Measurements from ENCODE around the gene ADAP1. TPM values are rescaled to one million over a fixed set of nuclear protein-coding genes. Genes with fewer than 3 reads are reported as not detected.

Gene ADAP1
- total and polyA plus RNA-seq, 4 donors: 30.8 to 116 (median 79.0) TPM

DNA sequence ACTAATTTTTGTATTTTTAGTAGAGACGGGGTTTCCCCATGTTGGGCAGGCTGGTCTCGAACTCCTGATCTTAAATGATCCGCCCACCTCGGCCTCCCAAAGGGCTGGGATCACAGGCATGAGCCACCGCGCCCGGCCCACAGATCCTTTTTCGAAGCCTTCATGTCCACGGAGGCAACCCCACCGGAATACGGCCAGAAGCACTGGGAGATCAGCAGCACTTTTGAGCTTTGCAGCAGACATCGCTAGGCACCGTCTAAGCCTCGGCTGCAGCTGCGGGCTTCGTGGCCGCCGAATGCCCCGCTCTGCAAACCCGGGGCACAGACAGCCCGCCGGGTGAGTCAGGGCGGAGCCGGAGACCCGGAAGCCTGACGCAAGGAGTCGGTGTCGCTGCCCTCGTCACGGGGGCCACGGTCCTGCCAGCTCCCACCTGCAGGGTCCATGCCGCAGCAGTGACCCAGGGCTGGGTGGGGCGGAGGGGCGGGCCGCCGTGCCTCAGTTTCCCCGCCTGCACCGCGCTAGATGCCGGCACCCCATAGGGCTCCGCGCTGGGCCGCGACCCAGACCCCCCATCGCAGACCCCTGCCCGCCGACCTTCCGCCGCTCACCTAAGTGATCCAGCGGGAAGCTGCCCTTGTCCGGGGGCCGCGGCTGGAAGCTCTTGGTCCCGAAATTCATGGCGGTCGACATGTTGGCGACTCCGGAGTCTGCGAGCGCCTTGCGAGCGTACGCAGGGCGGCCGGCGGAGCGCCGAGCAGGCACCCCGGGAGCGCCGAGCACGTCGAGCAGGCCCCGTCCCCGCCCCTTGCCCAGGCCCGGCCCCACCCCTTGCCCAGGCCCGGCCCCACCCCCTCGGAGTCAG is 20.6 kb upstream of the ADAP1 start, which contains the start of gene COX19:
Gene COX19, minus strand, starts transcription at position 730 of the 862 bp plus-strand sequence. Its CDS starts 40 bp downstream, at position 690.
- Histone ChIP-seq H3K27ac (ENCODE audit: low read depth, low read length) (peak within 1 kb of the TSS; percentile 89), H3K36me3 (ENCODE audit: control insufficient read depth, insufficient read depth, low read length) (peaks cover 18% of the 10 kb centered on the region), H3K9me3 (ENCODE audit: control insufficient read depth, insufficient read depth, low read length) (no peaks in the 10 kb centered on the region), H3K27me3 (ENCODE audit: control insufficient read depth, insufficient read depth, low read length) (no peaks in the 10 kb centered on the region), H3K4me3 (ENCODE audit: low read depth, low read length) (peak within 1 kb of the TSS; percentile 79), H3K4me1 (ENCODE audit: control insufficient read depth, insufficient read depth, low read length) (peaks cover 47% of the 10 kb centered on the region)
- DNase-seq (ENCODE audit: low read depth in 4 of 6, low spot score in 6 of 6): peak; percentile 59 to 95 (median 73)
- under 1% methylated on average over 78 of the region's 78 CpGs for WGBS (ENCODE audit: insufficient coverage)

DNA sequence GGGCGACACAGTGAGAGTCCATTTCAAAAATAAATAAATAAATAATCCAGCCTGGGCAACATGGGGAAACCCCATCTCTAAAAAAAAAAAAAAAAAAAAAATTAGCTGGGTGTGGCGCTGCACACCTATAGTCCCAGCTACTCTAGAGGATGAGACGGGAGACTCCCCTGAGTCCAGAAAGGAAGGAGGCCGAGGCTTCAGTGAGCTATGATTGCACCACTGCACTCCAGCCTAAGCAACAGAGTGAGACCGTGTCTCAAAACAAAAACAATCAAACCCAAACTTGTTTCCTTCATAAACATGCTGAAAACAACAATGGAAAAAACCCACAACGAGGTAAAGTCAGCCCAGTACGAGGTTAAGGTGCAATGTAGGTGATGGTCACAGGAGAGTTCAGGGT is 19.7 kb upstream of the ADAP1 start:
- Histone ChIP-seq H3K36me3 (ENCODE audit: control insufficient read depth, insufficient read depth, low read length) (peaks cover 27% of the 10 kb centered on the region), H3K9me3 (ENCODE audit: control insufficient read depth, insufficient read depth, low read length) (no peaks in the 10 kb centered on the region), H3K27ac (ENCODE audit: low read depth, low read length) (no peak overlapping the region), H3K4me1 (ENCODE audit: control insufficient read depth, insufficient read depth, low read length) (peaks cover 47% of the 10 kb centered on the region), H3K27me3 (ENCODE audit: control insufficient read depth, insufficient read depth, low read length) (no peaks in the 10 kb centered on the region), H3K4me3 (ENCODE audit: low read depth, low read length) (peak overlapping the region; percentile 79)
- no CpG with 5 or more reads among the region's 7 CpGs for WGBS (ENCODE audit: insufficient coverage)
- DNase-seq (ENCODE audit: low read depth in 4 of 6, low spot score in 6 of 6): no peak

DNA sequence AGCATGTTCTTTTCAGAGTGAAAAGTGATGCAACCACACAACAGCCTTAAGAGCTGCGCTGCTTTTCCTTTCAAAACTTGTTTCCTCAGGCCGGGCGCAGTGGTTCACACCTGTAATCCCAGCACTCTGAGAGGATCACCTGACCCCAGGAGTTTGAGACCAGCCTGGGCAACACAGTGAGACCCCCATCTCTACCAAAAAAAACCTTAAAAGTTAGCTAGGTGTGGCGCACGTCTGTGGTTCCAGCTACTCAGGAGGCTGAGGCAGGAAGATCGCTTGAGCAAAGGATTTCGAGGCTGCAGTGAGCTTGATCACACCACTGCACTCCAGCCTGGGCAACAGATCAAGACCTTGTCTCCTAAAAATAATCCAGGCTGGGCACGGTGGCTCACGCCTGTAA is 18.8 kb upstream of the ADAP1 start:
- no peak for DNase-seq (ENCODE audit: low read depth in 4 of 6, low spot score in 6 of 6)
- H3K36me3 ChIP-seq (ENCODE audit: control insufficient read depth, insufficient read depth, low read length): peaks cover 35% of the 10 kb centered on the region
- H3K4me3 ChIP-seq (ENCODE audit: low read depth, low read length): no peak overlapping the region
- 90% methylated on average over 7 of the region's 9 CpGs for WGBS (ENCODE audit: insufficient coverage)
- H3K27ac ChIP-seq (ENCODE audit: low read depth, low read length): no peak overlapping the region
- H3K4me1 ChIP-seq (ENCODE audit: control insufficient read depth, insufficient read depth, low read length): peaks cover 40% of the 10 kb centered on the region
- no peaks in the 10 kb centered on the region for H3K9me3 ChIP-seq (ENCODE audit: control insufficient read depth, insufficient read depth, low read length)
- H3K27me3 ChIP-seq (ENCODE audit: control insufficient read depth, insufficient read depth, low read length): no peaks in the 10 kb centered on the region

- H3K9me3 ChIP-seq (ENCODE audit: control insufficient read depth, insufficient read depth, low read length): no peaks in the 10 kb centered on the region
- H3K4me1 ChIP-seq (ENCODE audit: control insufficient read depth, insufficient read depth, low read length): peaks cover 35% of the 10 kb centered on the region
- H3K27me3 ChIP-seq (ENCODE audit: control insufficient read depth, insufficient read depth, low read length): no peaks in the 10 kb centered on the region
- 82% methylated on average over 5 of the region's 10 CpGs for WGBS (ENCODE audit: insufficient coverage)
- DNase-seq (ENCODE audit: low read depth in 4 of 6, low spot score in 6 of 6): no peak
- no peak overlapping the region for H3K27ac ChIP-seq (ENCODE audit: low read depth, low read length)
- peaks cover 40% of the 10 kb centered on the region for H3K36me3 ChIP-seq (ENCODE audit: control insufficient read depth, insufficient read depth, low read length)
- no peak overlapping the region for H3K4me3 ChIP-seq (ENCODE audit: low read depth, low read length)
Measured at GRCh38 chr7:972676-973309, 18.3 kb upstream of the ADAP1 start.

DNA sequence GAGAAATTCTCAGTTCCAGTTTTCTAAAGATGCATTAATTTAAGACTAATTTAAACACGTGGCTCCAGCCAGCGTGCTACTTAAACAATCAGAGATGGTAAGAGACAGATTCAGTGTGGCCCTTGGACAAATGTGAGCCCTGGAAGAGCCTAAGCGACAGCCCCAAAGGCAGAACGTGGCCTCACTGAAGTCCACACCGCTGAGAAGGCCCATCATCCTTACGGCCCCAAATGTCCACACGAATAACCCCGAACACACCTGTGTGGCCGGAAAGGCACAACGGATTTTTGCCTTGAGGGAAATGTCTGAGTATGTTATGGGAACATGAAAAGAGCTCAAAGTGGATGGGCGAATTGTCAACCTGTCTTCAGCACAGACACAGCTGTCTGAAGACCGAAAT is 17.6 kb upstream of the ADAP1 start:
- no peaks in the 10 kb centered on the region for H3K27me3 ChIP-seq (ENCODE audit: control insufficient read depth, insufficient read depth, low read length)
- H3K9me3 ChIP-seq (ENCODE audit: control insufficient read depth, insufficient read depth, low read length): no peaks in the 10 kb centered on the region
- peaks cover 47% of the 10 kb centered on the region for H3K36me3 ChIP-seq (ENCODE audit: control insufficient read depth, insufficient read depth, low read length)
- no peak overlapping the region for H3K27ac ChIP-seq (ENCODE audit: low read depth, low read length)
- H3K4me3 ChIP-seq (ENCODE audit: low read depth, low read length): no peak overlapping the region
- peaks cover 28% of the 10 kb centered on the region for H3K4me1 ChIP-seq (ENCODE audit: control insufficient read depth, insufficient read depth, low read length)
- DNase-seq (ENCODE audit: low read depth in 4 of 6, low spot score in 6 of 6): no peak
- WGBS (ENCODE audit: insufficient coverage): 88% methylated on average over 4 of the region's 12 CpGs

- H3K4me3 ChIP-seq (ENCODE audit: low read depth, low read length): no peak overlapping the region
- H3K9me3 ChIP-seq (ENCODE audit: control insufficient read depth, insufficient read depth, low read length): no peaks in the 10 kb centered on the region
- no peaks in the 10 kb centered on the region for H3K27me3 ChIP-seq (ENCODE audit: control insufficient read depth, insufficient read depth, low read length)
- peaks cover 59% of the 10 kb centered on the region for H3K36me3 ChIP-seq (ENCODE audit: control insufficient read depth, insufficient read depth, low read length)
- no peak overlapping the region for H3K27ac ChIP-seq (ENCODE audit: low read depth, low read length)
- H3K4me1 ChIP-seq (ENCODE audit: control insufficient read depth, insufficient read depth, low read length): peaks cover 15% of the 10 kb centered on the region
- no peak for DNase-seq (ENCODE audit: low read depth in 4 of 6, low spot score in 6 of 6)
- 94% methylated on average over 6 of the region's 6 CpGs for WGBS (ENCODE audit: insufficient coverage)
Measured at GRCh38 chr7:970744-971143, 16.3 kb upstream of the ADAP1 start.

GRCh38 chr7:969403-969802 is 14.9 kb upstream of the ADAP1 start:
- Histone ChIP-seq H3K4me3 (ENCODE audit: low read depth, low read length) (no peak overlapping the region), H3K27ac (ENCODE audit: low read depth, low read length) (no peak overlapping the region), H3K27me3 (ENCODE audit: control insufficient read depth, insufficient read depth, low read length) (no peaks in the 10 kb centered on the region), H3K4me1 (ENCODE audit: control insufficient read depth, insufficient read depth, low read length) (peaks cover 17% of the 10 kb centered on the region), H3K36me3 (ENCODE audit: control insufficient read depth, insufficient read depth, low read length) (peaks cover 61% of the 10 kb centered on the region), H3K9me3 (ENCODE audit: control insufficient read depth, insufficient read depth, low read length) (no peaks in the 10 kb centered on the region)
- no peak for DNase-seq (ENCODE audit: low read depth in 4 of 6, low spot score in 6 of 6)
- WGBS (ENCODE audit: insufficient coverage): 94% methylated on average over 10 of the region's 11 CpGs

GRCh38 chr7:968205-969105 is 14.0 kb upstream of the ADAP1 start:
- Histone ChIP-seq H3K9me3 (ENCODE audit: control insufficient read depth, insufficient read depth, low read length) (no peaks in the 10 kb centered on the region), H3K4me1 (ENCODE audit: control insufficient read depth, insufficient read depth, low read length) (peaks cover 17% of the 10 kb centered on the region), H3K36me3 (ENCODE audit: control insufficient read depth, insufficient read depth, low read length) (peaks cover 62% of the 10 kb centered on the region), H3K27me3 (ENCODE audit: control insufficient read depth, insufficient read depth, low read length) (no peaks in the 10 kb centered on the region), H3K4me3 (ENCODE audit: low read depth, low read length) (no peak overlapping the region), H3K27ac (ENCODE audit: low read depth, low read length) (no peak overlapping the region)
- 95% methylated on average over 16 of the region's 24 CpGs for WGBS (ENCODE audit: insufficient coverage)
- DNase-seq (ENCODE audit: low read depth in 4 of 6, low spot score in 6 of 6): no peak

DNA sequence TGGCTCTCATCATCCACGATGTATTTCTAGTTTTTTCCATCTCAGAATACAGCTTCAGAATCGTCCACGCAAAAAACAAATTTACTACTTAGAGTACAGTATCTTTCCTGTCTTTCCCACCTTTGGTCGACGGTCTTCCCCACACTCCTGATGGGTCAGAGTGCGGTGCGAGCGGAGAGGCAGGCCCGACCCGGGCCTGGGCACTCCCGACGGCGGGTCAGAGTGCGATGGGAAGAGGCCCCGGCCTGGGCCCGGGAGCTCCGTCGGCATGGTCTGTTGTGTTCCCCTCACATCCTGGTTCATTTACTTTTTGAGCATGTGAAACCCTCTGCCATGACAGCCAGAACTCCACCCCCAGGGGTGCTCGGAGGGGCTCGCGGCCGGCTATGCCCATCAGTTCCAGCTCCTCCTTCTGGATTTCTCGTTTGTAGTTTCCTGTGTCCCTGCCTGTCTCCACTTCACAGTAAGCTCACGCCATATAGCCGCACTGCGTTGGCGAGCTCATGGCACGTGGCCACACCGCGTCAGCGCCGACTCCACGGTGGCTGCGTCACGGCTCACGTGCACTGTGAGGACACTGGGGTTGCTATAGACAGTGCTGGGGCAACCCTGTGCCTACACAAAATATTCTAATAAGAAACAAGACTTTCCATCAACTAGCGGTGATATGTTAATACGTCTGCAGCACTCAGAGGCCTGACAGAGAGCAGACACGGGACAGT is 13.0 kb upstream of the ADAP1 start:
- DNase-seq (ENCODE audit: low read depth in 4 of 6, low spot score in 6 of 6): no peak
- Histone ChIP-seq H3K36me3 (ENCODE audit: control insufficient read depth, insufficient read depth, low read length) (peaks cover 62% of the 10 kb centered on the region), H3K27ac (ENCODE audit: low read depth, low read length) (no peak overlapping the region), H3K9me3 (ENCODE audit: control insufficient read depth, insufficient read depth, low read length) (no peaks in the 10 kb centered on the region), H3K4me3 (ENCODE audit: low read depth, low read length) (no peak overlapping the region), H3K27me3 (ENCODE audit: control insufficient read depth, insufficient read depth, low read length) (no peaks in the 10 kb centered on the region), H3K4me1 (ENCODE audit: control insufficient read depth, insufficient read depth, low read length) (peaks cover 15% of the 10 kb centered on the region)
- 95% methylated on average over 37 of the region's 39 CpGs for WGBS (ENCODE audit: insufficient coverage)
